Smooth muscle cell (in vitro differentiated cells): ENCODE data around the gene MACROD2. TPM values are rescaled to one million over a fixed set of nuclear protein-coding genes. Genes with fewer than 3 reads are reported as not detected.

ENCODE experiments used
- DNase-seq: peaks from one replicate; lab custom pipeline; 2025; ENCODE audit not compliant: unreplicated experiment; lab: John Stamatoyannopoulos, UW
- H2AFZ ChIP-seq: fragments of 200-600 bp; sonication (generic); 2 replicates; pipeline ENCODE4 v1.6.0; 2016; ENCODE audit warnings: antibody characterized with exemption, low read depth, mild to moderate bottlenecking
- H3F3A ChIP-seq: fragments of 200-600 bp; sonication (generic); 2 replicates; pipeline ENCODE4 v1.6.0; 2017; ENCODE audit warnings: antibody characterized with exemption, low read depth
- H3K27ac ChIP-seq: fragments of 200-600 bp; sonication (generic); 2 replicates; pipeline ENCODE4 v1.5.1; 2016; ENCODE audit warnings: low read depth, mild to moderate bottlenecking
- H3K27me3 ChIP-seq: fragments of 200-600 bp; sonication (generic); 2 replicates; pipeline ENCODE4 v1.6.1; 2016; ENCODE audit warnings: low read depth, mild to moderate bottlenecking
- H3K36me3 ChIP-seq: fragments of 200-600 bp; sonication (generic); 2 replicates; pipeline ENCODE4 v1.5.1; 2016; ENCODE audit warnings: low read depth
- H3K4me1 ChIP-seq: fragments of 200-600 bp; sonication (generic); 2 replicates; pipeline ENCODE4 v1.5.1; 2016; ENCODE audit warnings: low read depth
- H3K4me2 ChIP-seq: fragments of 200-600 bp; sonication (generic); 2 replicates; pipeline ENCODE4 v1.6.0; 2016; ENCODE audit warnings: mild to moderate bottlenecking
- H3K4me3 ChIP-seq: fragments of 200-600 bp; sonication (generic); 2 replicates; pipeline ENCODE4 v1.5.1; 2016; ENCODE audit warnings: mild to moderate bottlenecking
- H3K79me2 ChIP-seq: fragments of 200-600 bp; sonication (generic); 2 replicates; pipeline ENCODE4 v1.6.0; 2016; ENCODE audit warnings: low read depth, mild to moderate bottlenecking
- H3K9ac ChIP-seq: fragments of 200-600 bp; sonication (generic); 2 replicates; pipeline ENCODE4 v1.6.0; 2016; ENCODE audit warnings: low read depth
- H3K9me3 ChIP-seq: fragments of 200-600 bp; sonication (generic); replicated peaks from 2 replicates; pipeline ENCODE4 v1.5.1; 2016; ENCODE audit warnings: low read depth
- H4K20me1 ChIP-seq: fragments of 200-600 bp; sonication (generic); 2 replicates; pipeline ENCODE4 v1.6.0; 2016; ENCODE audit warnings: low read depth
- WGBS: methylation state at CpG from one replicate; pipeline ENCODE4 v1.1.7; 2016; ENCODE audit warnings: low lambda C conversion rate; 5-methylcytosine and 5-hydroxymethylcytosine counted together
- polyA plus RNA-seq: library from polyadenylated mRNA; unstranded; fragments of >200 nt; fragmentation: Nextera tagmentation; extraction: Ambion mirVana; gene quantifications from 2 replicates; pipeline ENCODE4 v1.2.1, GENCODE V29; 2016
- total RNA-seq: library from RNA; depleted of rRNA; stranded (reverse); fragments of >200 nt; gene quantifications from 2 replicates; pipeline ENCODE4 v1.2.3, GENCODE V29; 2014
- TF ChIP-seq, protein P1 (sequence below): fragments of 200-600 bp; sonication (generic); IDR thresholded peaks from 2 replicates; pipeline ENCODE4 v1.5.1; 2017; ENCODE audit warnings: borderline replicate concordance, mild to moderate bottlenecking, antibody characterized with exemption; ENCODE audit not compliant: insufficient read depth, poor library complexity, severe bottlenecking

The MACROD2 gene
- total and polyA plus RNA-seq, 2 experiments from 2014 or later = 0.04 to 0.32 TPM

- peaks cover 1% of the 10 kb centered on the region for H3K27me3 ChIP-seq
- no peaks in the 10 kb centered on the region for H3F3A ChIP-seq
- H3K4me2 ChIP-seq = no peak overlapping the region
- WGBS = 89% methylated on average over 3 of the region's 3 CpGs
- no peak overlapping the region for H3K9ac ChIP-seq
- H3K4me3 ChIP-seq = no peak overlapping the region
- no peak overlapping the region for H3K27ac ChIP-seq
- H2AFZ ChIP-seq = no peak overlapping the region
- TF ChIP-seq, protein P1, sequence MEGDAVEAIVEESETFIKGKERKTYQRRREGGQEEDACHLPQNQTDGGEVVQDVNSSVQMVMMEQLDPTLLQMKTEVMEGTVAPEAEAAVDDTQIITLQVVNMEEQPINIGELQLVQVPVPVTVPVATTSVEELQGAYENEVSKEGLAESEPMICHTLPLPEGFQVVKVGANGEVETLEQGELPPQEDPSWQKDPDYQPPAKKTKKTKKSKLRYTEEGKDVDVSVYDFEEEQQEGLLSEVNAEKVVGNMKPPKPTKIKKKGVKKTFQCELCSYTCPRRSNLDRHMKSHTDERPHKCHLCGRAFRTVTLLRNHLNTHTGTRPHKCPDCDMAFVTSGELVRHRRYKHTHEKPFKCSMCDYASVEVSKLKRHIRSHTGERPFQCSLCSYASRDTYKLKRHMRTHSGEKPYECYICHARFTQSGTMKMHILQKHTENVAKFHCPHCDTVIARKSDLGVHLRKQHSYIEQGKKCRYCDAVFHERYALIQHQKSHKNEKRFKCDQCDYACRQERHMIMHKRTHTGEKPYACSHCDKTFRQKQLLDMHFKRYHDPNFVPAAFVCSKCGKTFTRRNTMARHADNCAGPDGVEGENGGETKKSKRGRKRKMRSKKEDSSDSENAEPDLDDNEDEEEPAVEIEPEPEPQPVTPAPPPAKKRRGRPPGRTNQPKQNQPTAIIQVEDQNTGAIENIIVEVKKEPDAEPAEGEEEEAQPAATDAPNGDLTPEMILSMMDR = no peak
- no peaks in the 10 kb centered on the region for H3K9me3 ChIP-seq
- H3K4me1 ChIP-seq = peaks cover 5% of the 10 kb centered on the region
- no peaks in the 10 kb centered on the region for H3K79me2 ChIP-seq
- no peaks in the 10 kb centered on the region for H3K36me3 ChIP-seq
- no peaks in the 10 kb centered on the region for H4K20me1 ChIP-seq
- no peak for DNase-seq
These were observed 1400.1 kb downstream of the MACROD2 start for GRCh38 chr20:15395457-15395856.

GRCh38 chr20:15396026-15396425 is 1400.7 kb downstream of the MACROD2 start:
- Histone ChIP-seq H3K9me3 (no peaks in the 10 kb centered on the region), H3K27ac (no peak overlapping the region), H2AFZ (no peak overlapping the region), H3K79me2 (no peaks in the 10 kb centered on the region), H3K9ac (no peak overlapping the region), H3F3A (no peaks in the 10 kb centered on the region), H4K20me1 (no peaks in the 10 kb centered on the region), H3K4me2 (no peak overlapping the region), H3K27me3 (no peaks in the 10 kb centered on the region), H3K4me3 (no peak overlapping the region), H3K36me3 (no peaks in the 10 kb centered on the region), H3K4me1 (peaks cover 5% of the 10 kb centered on the region)
- WGBS = 83% methylated on average over 2 of the region's 2 CpGs
- DNase-seq = no peak
- TF ChIP-seq, protein P1 = no peak

GRCh38 chr20:15396900-15397299 is 1401.6 kb downstream of the MACROD2 start:
- no peak for DNase-seq
- no peaks in the 10 kb centered on the region for H4K20me1 ChIP-seq
- no peaks in the 10 kb centered on the region for H3K36me3 ChIP-seq
- H3K4me3 ChIP-seq = no peak overlapping the region
- H2AFZ ChIP-seq = no peak overlapping the region
- H3K27me3 ChIP-seq = no peaks in the 10 kb centered on the region
- H3K9me3 ChIP-seq = no peaks in the 10 kb centered on the region
- no peak overlapping the region for H3K4me2 ChIP-seq
- TF ChIP-seq, protein P1 = no peak
- no peak overlapping the region for H3K9ac ChIP-seq
- no peak overlapping the region for H3K27ac ChIP-seq
- no peaks in the 10 kb centered on the region for H3K79me2 ChIP-seq
- WGBS = 49% methylated on average over 3 of the region's 3 CpGs
- H3K4me1 ChIP-seq = peaks cover 5% of the 10 kb centered on the region
- H3F3A ChIP-seq = no peaks in the 10 kb centered on the region

DNA sequence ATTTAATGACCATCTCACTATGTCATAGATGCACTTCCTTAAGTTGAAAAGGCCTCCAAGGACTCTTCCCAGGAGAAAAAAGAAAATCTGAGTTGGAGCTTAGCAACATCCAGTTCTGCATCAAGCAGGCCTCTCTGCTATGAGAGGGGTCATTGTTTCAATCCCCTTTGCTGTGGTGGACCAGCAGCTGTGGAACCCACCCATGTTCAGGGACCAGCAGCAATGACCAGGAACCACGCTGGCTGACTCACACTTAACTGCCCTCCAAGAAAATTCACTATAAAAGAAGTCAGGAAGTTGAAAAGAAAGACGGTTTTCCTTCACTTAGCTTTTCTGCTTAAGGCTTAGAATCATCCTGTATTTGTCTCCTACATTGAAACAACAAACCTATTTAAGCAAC is 1404.5 kb downstream of the MACROD2 start:
- Histone ChIP-seq H3F3A (no peaks in the 10 kb centered on the region), H3K4me3 (no peak overlapping the region), H3K27ac (no peak overlapping the region), H3K4me2 (no peak overlapping the region), H3K9me3 (no peaks in the 10 kb centered on the region), H3K27me3 (no peaks in the 10 kb centered on the region), H3K36me3 (no peaks in the 10 kb centered on the region), H3K4me1 (peaks cover 5% of the 10 kb centered on the region), H2AFZ (no peak overlapping the region), H4K20me1 (no peaks in the 10 kb centered on the region), H3K79me2 (no peaks in the 10 kb centered on the region), H3K9ac (no peak overlapping the region)
- TF ChIP-seq, protein P1 = no peak
- DNase-seq = no peak
- WGBS = 67% methylated on average over 2 of the region's 2 CpGs
